Activated B cell treated with CpG ODN at 0.5 μM for 24 hours (primary cell): Measurements from ENCODE around the gene LONP2. TPM values are rescaled to one million over a fixed set of nuclear protein-coding genes. Genes with fewer than 3 reads are reported as not detected.

ENCODE experiments used
- ATAC-seq: fragments of 200-7000 bp; cut with Tn5 transposase; one replicate; pipeline ENCODE4 v1.10.0; 2021; ENCODE audit warnings: low read depth, mild to moderate bottlenecking, moderate library complexity
- CTCF ChIA-PET: fragments of 350-600 bp; sonication (Branson Sonifier 250); formaldehyde crosslinking; loops from one replicate; lab custom pipeline; 2021; ENCODE audit warnings: antibody characterized with exemption; lab: Charles Lee
- POLR2A ChIA-PET: fragments of 350-600 bp; sonication (Branson Sonifier 250); formaldehyde crosslinking; loops from one replicate; lab custom pipeline; 2021; ENCODE audit warnings: antibody characterized with exemption; lab: Charles Lee
- DNase-seq: peaks from one replicate; pipeline ENCODE4 v3.0.0; 2022
- H3K27ac Mint-ChIP-seq: one replicate; pipeline ENCODE4 v1.8.0; 2020; ENCODE audit warnings: mixed read lengths
- H3K27me3 Mint-ChIP-seq: one replicate; pipeline ENCODE4 v1.8.0; 2021; ENCODE audit warnings: mixed read lengths
- H3K36me3 Mint-ChIP-seq: one replicate; pipeline ENCODE4 v1.8.0; 2021; ENCODE audit warnings: low read depth, mixed read lengths
- H3K4me1 Mint-ChIP-seq: one replicate; pipeline ENCODE4 v1.8.0; 2021; ENCODE audit warnings: mixed read lengths
- H3K4me3 Mint-ChIP-seq: one replicate; pipeline ENCODE4 v1.8.0; 2020; ENCODE audit warnings: mild to moderate bottlenecking, mixed read lengths
- H3K9me3 Mint-ChIP-seq: one replicate; pipeline ENCODE4 v1.8.0; 2020; ENCODE audit warnings: mixed read lengths
- CTCF ChIP-seq: fragments of 200-600 bp; IDR thresholded peaks from one replicate; pipeline ENCODE4 v1.8.0; 2022; ENCODE audit warnings: antibody characterized with exemption, mild to moderate bottlenecking
- intact Hi-C: fragments of 100-400 bp; cut with micrococcal nuclease; formaldehyde crosslinking; loops from one replicate; pipeline ENCODE4 v1.15.1; 2024
- total RNA-seq: library from RNA; stranded (reverse); gene quantifications from 2 replicates; pipeline ENCODE4 v1.2.3, GENCODE V29; 2022

Gene LONP2
- total RNA-seq, 1 donor from 2014 or later: 72.7 TPM

GRCh38 chr16:48262631-48263030 lies 18.5 kb downstream of the LONP2 start:
- H3K9me3 Mint-ChIP-seq: peaks cover 10% of the 10 kb centered on the region
- DNase-seq: no peak
- H3K36me3 Mint-ChIP-seq: peaks cover 81% of the 10 kb centered on the region
- no peak overlapping the region for H3K27ac Mint-ChIP-seq
- POLR2A ChIA-PET: no interaction called here
- intact Hi-C loops: no loop called here
- CTCF ChIA-PET: interaction anchor here (0.8 kb wide), 1 partner anchor 19 kb away, joined by 4 read pairs; no protein-coding TSS in a partner anchor
- no peak for TF ChIP-seq CTCF
- no peak overlapping the region for H3K4me3 Mint-ChIP-seq
- no peaks in the 10 kb centered on the region for H3K4me1 Mint-ChIP-seq
- no peak for ATAC-seq
- H3K27me3 Mint-ChIP-seq: no peaks in the 10 kb centered on the region

- POLR2A ChIA-PET: no interaction called here
- H3K4me3 Mint-ChIP-seq: no peak overlapping the region
- peaks cover 2% of the 10 kb centered on the region for H3K9me3 Mint-ChIP-seq
- CTCF ChIA-PET: no interaction called here
- no peaks in the 10 kb centered on the region for H3K27me3 Mint-ChIP-seq
- H3K4me1 Mint-ChIP-seq: no peaks in the 10 kb centered on the region
- no peak for TF ChIP-seq CTCF
- peaks cover 56% of the 10 kb centered on the region for H3K36me3 Mint-ChIP-seq
- H3K27ac Mint-ChIP-seq: no peak overlapping the region
- DNase-seq (no peak), ATAC-seq (no peak)
- intact Hi-C loops: no loop called here
Observed at GRCh38 chr16:48269011-48269410, 24.9 kb downstream of the LONP2 start.

GRCh38 chr16:48271728-48272127 lies 27.6 kb downstream of the LONP2 start:
- CTCF ChIA-PET: no interaction called here
- intact Hi-C loops: loop anchor here (10.0 kb wide), 2 partner anchors 63 to 273 kb away; no protein-coding TSS in a partner anchor
- ATAC-seq (no peak), DNase-seq (no peak)
- Mint-ChIP-seq H3K4me1 (no peaks in the 10 kb centered on the region), H3K9me3 (no peaks in the 10 kb centered on the region), H3K27me3 (no peaks in the 10 kb centered on the region), H3K36me3 (peaks cover 57% of the 10 kb centered on the region), H3K27ac (no peak overlapping the region), H3K4me3 (no peak overlapping the region)
- POLR2A ChIA-PET: no interaction called here
- TF ChIP-seq CTCF: no peak

GRCh38 chr16:48272837-48273421 lies 28.8 kb downstream of the LONP2 start:
- no peak overlapping the region for H3K4me3 Mint-ChIP-seq
- DNase-seq: no peak
- H3K27me3 Mint-ChIP-seq: no peaks in the 10 kb centered on the region
- TF ChIP-seq CTCF: no peak
- ChIA-PET POLR2A (no interaction called here), CTCF (no interaction called here)
- H3K9me3 Mint-ChIP-seq: no peaks in the 10 kb centered on the region
- H3K36me3 Mint-ChIP-seq: peaks cover 64% of the 10 kb centered on the region
- H3K27ac Mint-ChIP-seq: no peak overlapping the region
- no peak for ATAC-seq
- intact Hi-C loops: loop anchor here (10.0 kb wide), 2 partner anchors 62 to 272 kb away; no protein-coding TSS in a partner anchor
- no peaks in the 10 kb centered on the region for H3K4me1 Mint-ChIP-seq

GRCh38 chr16:48274476-48274875 lies 30.4 kb downstream of the LONP2 start:
- Mint-ChIP-seq H3K4me3 (no peak overlapping the region), H3K27me3 (no peaks in the 10 kb centered on the region), H3K27ac (no peak overlapping the region), H3K4me1 (no peaks in the 10 kb centered on the region), H3K36me3 (peaks cover 68% of the 10 kb centered on the region), H3K9me3 (no peaks in the 10 kb centered on the region)
- intact Hi-C loops: loop anchor here (10.0 kb wide), 2 partner anchors 60 to 270 kb away; no protein-coding TSS in a partner anchor
- CTCF ChIA-PET: no interaction called here
- no peak for TF ChIP-seq CTCF
- DNase-seq (no peak), ATAC-seq (no peak)
- POLR2A ChIA-PET: no interaction called here
